GM19324 (cell line): Measurements from ENCODE around the gene UNC93B1.
A peak's percentile ranks its signal among the peaks of the same experiment; 100 is the strongest.

Experiments used
- ATAC-seq: cut with Tn5 transposase; IDR thresholded peaks from one replicate; pipeline ENCODE4 v1.9.1; 2021; ENCODE audit warnings: mild to moderate bottlenecking, moderate library complexity; ENCODE audit not compliant: unreplicated experiment, low FRiP score

UNC93B1 gene

GRCh38 chr11:68011051-68011943 is 7.4 kb upstream of the UNC93B1 start:
- no peak for ATAC-seq

DNA sequence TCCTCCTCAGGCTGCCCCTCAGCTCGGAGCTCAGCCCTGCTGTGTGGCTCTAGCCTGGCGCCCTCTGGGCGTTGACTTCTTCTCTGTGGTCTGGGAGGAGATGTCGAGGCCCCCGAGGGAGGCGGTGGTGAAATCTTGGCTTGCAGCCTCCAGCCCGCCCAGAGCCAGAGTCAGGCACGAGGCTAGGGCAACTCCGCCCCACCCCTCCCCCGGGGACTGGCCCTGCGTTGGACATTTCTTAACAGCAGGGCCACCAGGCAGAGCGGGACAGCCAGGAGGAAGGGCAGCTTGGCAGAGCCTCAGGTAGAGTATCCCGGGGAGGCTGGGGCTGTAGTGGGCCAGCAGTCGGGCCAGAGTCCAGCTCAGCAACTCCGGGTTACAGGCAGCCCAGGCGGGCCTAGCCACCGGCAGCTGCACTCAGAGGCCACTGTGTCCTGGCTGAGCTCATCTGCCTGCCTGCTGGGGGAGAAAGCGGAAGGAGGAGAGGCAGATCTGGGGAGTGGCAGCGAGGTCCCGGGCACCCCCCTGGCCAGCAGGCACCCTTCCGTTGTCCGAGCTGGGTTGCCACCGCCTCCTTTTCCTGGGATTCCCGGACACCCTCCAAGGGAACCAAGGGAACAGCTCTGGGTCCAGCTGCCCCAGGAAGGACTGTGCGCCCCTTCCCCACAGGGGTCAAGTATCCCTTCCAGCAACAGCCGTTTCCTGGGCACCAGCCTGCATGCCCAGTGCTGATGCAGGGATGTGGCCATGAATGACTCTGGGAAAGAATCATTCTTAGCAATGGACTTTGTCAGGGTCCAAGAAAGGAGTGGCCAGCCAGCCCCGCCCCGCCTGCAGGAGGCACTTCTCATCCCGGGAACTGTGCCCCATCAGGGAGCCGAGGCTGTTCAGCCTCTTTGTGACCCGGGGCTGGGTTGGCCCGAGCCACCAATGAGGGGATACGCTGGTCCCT is 6.5 kb upstream of the UNC93B1 start, which contains the start of gene ALDH3B1:
Gene ALDH3B1 (plus strand): TSS at position 238 of the 952 bp plus-strand sequence. CDS start 4,971 bp downstream, outside the sequence.
- ATAC-seq, result no peak

DNA sequence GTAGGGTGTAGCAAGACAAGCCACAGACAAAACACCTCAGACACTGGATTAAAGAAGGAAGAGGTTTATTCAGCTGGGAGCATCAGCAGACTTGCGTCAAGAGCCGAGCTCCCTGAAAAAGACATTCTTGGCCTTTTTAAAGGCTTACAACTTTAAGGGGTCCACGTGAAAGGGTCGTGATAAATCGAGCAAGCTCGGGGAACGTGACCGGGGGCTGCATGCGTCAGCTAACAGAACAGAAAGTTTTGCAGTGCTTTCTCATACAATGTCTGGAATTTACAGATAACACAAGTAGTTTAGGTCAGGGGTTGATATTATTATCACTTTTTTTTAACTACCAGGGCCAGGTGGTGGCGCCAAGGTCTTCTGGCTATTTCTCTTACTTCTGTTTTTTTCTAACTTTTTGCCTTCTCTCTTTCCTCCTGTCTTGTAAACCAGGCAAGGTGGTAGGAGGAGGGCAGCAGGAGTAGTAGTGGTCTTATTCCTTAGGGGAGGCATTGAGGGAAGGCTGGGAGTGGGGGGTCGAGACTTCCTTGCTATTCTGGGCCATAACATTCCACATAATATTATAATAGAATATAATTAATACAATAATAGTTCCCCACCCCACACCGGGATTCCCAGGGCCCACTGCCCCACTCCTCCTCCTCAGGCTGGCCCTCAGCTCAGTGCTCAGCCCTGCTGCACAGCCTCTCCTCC is 5.6 kb upstream of the UNC93B1 start:
- ATAC-seq, result no peak

- ATAC-seq, result no peak
These were observed 4.8 kb upstream of the UNC93B1 start for GRCh38 chr11:68008381-68009337.

DNA sequence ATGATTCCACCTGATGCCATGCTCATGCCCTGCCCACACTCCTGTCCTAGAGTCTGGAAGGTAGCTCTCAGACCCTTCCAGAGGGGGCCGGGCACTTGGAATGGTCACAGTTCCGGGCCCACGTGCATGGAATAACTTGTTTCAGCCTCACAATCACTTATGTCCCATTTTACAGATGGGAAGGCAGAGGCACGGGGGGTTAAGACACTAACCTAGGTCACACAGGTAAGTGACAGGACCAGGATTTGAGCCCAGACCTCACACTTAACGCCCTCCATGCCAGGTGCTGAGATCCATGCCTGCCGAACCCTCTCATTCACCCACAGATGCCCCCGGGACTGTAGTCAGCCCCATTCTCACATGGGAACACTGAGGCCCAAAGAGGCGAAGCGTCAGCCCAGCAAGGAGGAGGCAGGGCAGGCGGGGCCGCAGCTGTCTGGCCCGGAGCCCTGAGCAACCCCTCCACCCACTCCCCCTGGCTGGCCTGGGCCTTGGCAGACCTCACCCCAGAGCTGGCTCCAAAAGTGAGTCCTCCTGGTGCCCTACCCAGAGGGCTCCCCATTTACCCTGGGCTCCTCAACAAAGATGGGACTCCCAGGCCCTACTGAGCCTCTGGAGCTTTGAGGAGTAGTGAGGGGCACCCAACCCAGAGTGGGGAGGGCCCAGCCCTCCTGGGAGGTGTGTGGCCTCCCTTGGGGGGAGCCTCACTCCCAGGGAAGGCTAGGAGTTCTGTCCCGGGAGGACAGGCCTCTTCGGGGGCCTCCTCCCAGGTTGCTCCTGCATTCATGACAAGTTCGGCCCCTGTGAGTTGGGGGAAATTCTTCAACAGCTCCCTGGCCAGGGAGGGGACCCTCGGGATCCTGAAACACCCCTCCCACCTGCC is 3.8 kb upstream of the UNC93B1 start:
- ATAC-seq, result no peak

DNA sequence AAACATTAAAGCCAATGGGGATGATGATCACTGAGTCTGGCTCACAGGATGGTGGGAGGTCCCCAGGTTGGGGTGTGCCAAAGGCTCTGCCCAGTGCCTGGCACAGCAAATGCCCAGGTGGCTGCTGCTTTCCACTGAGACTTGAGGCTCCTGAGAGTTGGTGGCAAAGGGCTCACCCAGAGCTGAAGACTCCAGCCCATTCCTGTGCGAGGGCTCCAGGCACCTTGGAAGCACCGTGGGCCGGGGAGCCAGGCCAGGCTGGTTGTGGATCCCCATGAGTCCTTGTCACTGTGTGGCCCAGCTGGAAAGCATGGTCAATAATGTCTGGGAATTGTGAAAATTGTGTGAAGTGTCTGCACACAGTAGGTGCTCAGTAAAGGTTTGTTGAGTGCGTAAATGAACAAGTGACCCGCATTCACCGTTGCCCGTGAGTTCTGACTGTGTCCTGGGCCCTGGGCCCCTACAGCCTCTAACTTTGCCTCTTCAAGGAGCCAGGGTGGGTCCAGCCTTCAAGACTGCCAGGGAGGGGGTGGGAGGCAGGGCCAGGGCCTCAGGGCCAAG is 2.8 kb upstream of the UNC93B1 start:
- ATAC-seq, result no peak

DNA sequence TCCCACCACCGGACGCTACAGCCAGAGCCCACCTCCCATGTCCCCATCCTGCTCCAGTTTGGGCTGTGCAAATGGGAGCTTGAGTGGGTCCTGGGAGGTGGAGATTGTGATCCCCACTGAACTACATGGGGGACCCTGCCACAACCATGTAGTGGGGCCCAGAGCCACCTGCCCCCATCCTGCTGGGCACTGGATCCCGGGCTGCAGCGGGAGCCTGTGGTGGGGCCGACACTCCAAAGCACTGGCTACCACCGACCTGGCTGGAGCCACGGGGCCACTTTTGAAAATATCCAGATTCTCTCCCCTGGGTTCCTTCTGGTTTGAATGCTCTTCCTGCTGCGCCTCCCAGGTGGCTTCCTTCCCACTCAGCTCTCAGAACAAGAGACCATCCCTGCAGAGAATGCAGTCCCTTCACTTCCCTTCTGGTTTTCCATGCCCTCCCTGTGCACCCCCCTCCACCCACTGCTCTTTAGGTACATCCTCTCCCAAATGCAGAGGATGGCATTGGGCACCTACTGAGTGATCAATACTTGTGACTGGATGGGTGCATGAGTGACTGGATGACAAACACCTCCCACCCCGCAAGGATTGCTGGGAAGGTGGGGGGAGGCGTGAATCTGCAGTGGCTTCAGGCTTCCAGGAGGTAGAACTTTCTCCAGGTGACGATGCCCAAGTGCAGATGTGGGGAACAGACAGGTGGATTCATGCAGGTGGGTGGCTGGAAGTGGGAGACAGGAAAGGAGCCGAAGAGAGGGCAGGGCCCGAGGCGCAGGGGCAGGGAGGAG is 846 bp upstream of the UNC93B1 start:
- no peak for ATAC-seq

GRCh38 chr11:68002938-68003845 is 705 bp downstream of the UNC93B1 start:
- peak; percentile 52 for ATAC-seq

- ATAC-seq, result no peak
These were observed 1.3 kb downstream of the UNC93B1 start for GRCh38 chr11:68002575-68002937.

DNA sequence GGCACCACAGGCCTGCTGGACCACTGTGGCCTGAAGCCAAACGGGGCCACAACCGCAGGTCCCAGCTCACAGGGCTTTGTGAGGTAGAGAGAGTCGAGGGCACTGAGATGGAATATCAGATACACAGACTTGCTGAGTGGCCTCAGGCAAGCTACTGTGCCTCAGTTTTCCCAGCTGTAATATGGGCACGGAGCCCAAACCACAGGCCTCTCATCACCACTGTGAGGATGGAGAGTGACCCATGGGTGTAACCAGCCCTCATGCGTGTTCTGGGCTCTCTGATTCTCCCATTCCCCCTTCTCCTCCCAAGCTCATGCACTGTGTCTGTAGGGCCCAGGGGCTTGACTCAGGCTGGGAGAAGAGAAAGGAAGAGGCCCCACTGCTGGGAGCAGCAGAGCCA is 4.2 kb downstream of the UNC93B1 start:
- ATAC-seq, result no peak

- ATAC-seq, result no peak
These were observed 4.7 kb downstream of the UNC93B1 start for GRCh38 chr11:67999201-67999629.

- ATAC-seq, result no peak
These were observed 5.5 kb downstream of the UNC93B1 start for GRCh38 chr11:67998150-67999045.

DNA sequence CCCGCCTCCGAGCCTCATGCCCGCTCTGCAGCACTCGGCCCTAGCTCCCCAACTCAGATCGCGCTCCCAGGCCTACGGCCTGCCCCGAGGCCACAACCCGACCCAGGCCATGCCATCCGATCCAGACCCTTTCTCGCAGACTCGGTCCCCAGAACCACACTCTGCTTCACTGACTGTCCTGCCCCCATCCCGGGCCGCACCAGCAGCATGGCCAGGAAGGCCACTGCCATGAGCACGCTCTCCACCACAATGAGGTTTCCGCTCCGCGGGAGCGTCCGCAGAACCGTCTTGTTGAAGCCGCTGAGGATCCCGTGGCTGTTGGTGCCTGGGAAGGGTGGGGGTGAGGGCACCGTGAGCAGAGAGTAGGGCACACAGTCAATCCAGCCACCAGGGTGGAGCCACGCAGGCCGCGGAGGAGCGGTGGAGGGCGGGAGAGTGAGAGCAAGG is 6.4 kb downstream of the UNC93B1 start:
- ATAC-seq, result no peak

DNA sequence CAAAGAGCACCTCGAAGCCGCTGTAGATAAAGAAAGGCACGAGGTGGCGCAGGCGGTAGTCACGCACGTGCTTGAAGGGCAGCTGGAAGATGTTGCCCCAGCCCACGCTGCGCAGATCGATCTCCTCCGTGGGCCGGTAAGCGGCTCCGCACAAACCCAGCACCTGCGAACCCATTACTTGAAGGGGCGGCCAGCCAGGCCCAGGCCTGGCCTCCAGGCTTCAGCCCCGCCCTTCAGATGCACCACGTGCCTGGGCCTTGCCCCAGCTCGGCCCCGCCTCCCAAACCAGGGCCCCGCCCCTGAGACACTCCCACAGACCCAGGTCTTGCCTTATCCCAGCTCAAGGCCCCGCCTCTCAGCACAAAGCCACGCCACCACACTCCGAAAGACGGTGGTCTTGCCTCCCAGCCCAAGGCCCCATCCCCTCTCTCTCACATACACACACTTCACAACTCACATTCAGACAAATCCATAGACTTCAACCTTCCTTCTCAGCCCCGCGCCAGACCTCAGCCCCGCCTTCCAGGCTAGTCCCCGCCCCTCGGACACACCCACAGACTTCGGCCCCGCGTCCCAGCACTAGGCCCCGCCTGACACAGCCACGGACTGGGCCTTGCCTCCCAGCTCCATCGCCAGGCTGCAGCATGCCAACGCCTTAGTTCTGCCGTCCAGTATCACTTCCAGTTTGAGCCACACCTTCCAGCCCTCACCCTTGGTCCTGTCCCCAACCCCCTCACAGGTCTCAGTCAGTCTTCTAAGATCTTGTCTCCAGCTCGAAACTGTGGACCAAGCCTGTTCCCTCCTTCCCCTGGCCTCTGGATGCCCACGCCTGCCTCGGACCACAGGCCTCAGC is 7.0 kb downstream of the UNC93B1 start:
- no peak for ATAC-seq
